PC-3 (cell line): ENCODE data around the gene SLIT2.

Experiments used
- CTCF ChIP-seq: fragments of 300-600 bp; sonication (generic); conservative IDR thresholded peaks from 2 replicates; pipeline ENCODE4 v1.5.1; 2017; ENCODE audit warnings: antibody characterized with exemption, low read depth, mild to moderate bottlenecking, low read length
- EZH2 ChIP-seq: fragments of 300-600 bp; sonication (generic); IDR thresholded peaks from one replicate; pipeline ENCODE4 v1.6.1; 2017; ENCODE audit warnings: antibody characterized with exemption, mild to moderate bottlenecking, low read length; ENCODE audit not compliant: unreplicated experiment
- EZH2phosphoT487 ChIP-seq: fragments of 300-600 bp; sonication (generic); IDR thresholded peaks from 2 replicates; pipeline ENCODE4 v1.6.1; 2018; ENCODE audit warnings: mild to moderate bottlenecking, antibody characterized with exemption, low read length, borderline replicate concordance

DNA sequence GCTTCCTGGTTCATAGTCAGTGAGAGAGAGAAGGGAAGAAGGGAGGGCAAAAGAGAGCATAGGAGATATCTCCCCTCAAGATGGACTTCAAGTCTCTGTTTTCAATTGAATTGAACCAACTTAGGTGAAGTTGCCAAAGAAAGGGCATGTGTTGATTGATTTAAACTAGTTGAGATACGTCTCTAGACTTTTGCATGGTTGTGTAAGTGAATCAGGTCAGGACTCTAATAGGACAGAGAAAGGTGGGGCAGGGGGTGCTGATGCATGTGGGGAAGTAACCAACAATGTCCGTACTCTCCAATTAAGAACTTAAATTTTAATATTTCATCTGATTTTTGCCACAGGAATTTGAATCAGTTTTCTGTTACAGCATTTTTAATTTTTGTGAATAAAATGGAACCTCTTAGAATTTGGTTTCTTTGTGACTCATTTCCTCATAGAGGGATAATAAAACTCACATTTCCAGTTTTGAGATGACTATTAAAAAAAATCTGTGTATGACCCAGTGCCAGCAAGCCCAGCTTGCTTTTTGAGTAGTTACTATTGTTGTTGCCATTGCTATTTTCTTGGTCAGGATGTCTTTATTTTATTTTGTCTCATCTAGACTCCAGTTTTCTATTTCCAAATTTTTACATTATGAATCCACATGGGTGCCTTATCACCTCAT, 37.3 kb downstream of the SLIT2 start:
- TF ChIP-seq CTCF: no peak
- no peak for TF ChIP-seq EZH2
- no peak for TF ChIP-seq EZH2phosphoT487
